ENCODE data around the gene SORCS2.

- TF ChIP-seq EZH2 (IDR thresholded peaks at IDR 0.05) = no peak
- no peak for TF ChIP-seq POLR2AphosphoS5 (IDR thresholded peaks at IDR 0.05; ENCODE audit: borderline replicate concordance, low read depth, low read length)
- TF ChIP-seq FOXP2 (optimal IDR thresholded peaks at IDR 0.05; ENCODE audit: control extremely low read depth, extremely low read length, insufficient read depth) = no peak
These were observed 265.1 kb downstream of the SORCS2 start for GRCh38 chr4:7457201-7458065.

Data from SK-N-MC (cell line).